Measurements from ENCODE around the gene LDB2.
"Not testable (repeated sequence)": the region's sequence is repeated elsewhere in the genome, so short reads cannot be mapped to it uniquely, and the experiment has no call there.

LDB2 gene

GRCh38 chr4:16655111-16655510 is 243.3 kb downstream of the LDB2 start:
- no peak overlapping the region for H3K9ac ChIP-seq (ENCODE audit: low read length in 2 of 2)
- no peaks in the 10 kb centered on the region for H3K27me3 ChIP-seq (ENCODE audit: control insufficient read depth in 1 of 2, insufficient read depth in 2 of 2, low read length in 2 of 2)
- H3K27ac ChIP-seq (ENCODE audit: low read length): no peak overlapping the region
- no peak overlapping the region for H3K4me3 ChIP-seq (ENCODE audit: low read length in 2 of 2)
- H3K4me1 ChIP-seq (ENCODE audit: control insufficient read depth, insufficient read depth, low read length): peaks cover 3% of the 10 kb centered on the region
- no peaks in the 10 kb centered on the region for H3K36me3 ChIP-seq (ENCODE audit: control insufficient read depth in 2 of 2, insufficient read depth in 2 of 2, low read length in 2 of 2)
- H3K9me3 ChIP-seq (ENCODE audit: control insufficient read depth in 2 of 2, low read length in 2 of 2): no peaks in the 10 kb centered on the region

DNA sequence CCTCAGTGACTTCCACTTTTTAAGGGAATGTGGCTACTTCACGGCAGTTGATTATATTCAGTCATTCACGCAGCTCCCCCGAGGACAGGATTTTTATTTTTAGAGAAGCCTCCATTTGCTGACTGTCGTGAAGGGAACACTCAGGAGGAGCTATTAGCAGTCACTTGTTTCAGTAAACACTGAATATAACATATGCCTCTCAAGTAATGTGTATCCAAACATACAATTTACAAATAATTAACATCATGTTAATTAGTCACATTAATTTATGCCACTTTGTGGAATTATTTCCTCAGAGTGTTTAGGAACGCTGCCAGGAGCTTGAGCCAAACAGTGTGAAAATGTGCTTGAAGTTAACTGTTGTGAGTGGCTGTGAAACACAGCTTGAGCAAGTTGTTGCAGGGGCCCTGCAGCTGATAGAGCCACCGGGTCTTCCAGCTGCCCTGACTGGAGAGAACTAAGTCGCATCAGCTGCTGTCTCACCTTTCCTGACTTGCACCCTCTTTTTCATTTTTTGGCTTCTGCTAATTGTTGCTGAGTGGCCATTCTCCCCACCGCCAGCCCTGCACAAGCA is 245.6 kb downstream of the LDB2 start:
- Histone ChIP-seq H3K4me1 (ENCODE audit: control insufficient read depth, insufficient read depth, low read length) (peaks cover 3% of the 10 kb centered on the region), H3K9ac (ENCODE audit: low read length in 2 of 2) (no peak overlapping the region), H3K4me3 (ENCODE audit: low read length in 2 of 2) (no peak overlapping the region), H3K27ac (ENCODE audit: low read length) (no peak overlapping the region), H3K36me3 (ENCODE audit: control insufficient read depth in 2 of 2, insufficient read depth in 2 of 2, low read length in 2 of 2) (no peaks in the 10 kb centered on the region), H3K9me3 (ENCODE audit: control insufficient read depth in 2 of 2, low read length in 2 of 2) (no peaks in the 10 kb centered on the region), H3K27me3 (ENCODE audit: control insufficient read depth in 1 of 2, insufficient read depth in 2 of 2, low read length in 2 of 2) (no peaks in the 10 kb centered on the region)

DNA sequence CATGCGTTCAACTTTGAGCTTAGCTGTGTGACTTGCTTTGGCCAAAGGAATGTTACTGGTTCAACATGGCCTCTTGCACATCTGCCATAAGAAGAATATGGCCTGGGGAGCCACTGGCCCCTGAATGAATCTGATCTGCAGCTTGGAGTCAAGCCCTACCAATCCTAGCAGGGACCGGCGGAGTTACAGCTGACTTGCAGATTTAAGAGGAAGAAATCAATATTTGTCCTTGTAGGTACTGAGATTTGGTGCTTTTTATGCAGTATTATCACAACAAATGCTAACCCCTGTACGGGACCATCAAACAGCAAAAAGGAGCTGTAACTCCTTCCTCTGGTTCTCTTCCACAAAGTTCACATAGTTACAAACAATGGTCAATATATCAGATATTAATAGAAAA is 252.0 kb downstream of the LDB2 start:
- Histone ChIP-seq H3K9me3 (ENCODE audit: control insufficient read depth in 2 of 2, low read length in 2 of 2) (no peaks in the 10 kb centered on the region), H3K4me1 (ENCODE audit: control insufficient read depth, insufficient read depth, low read length) (no peaks in the 10 kb centered on the region), H3K36me3 (ENCODE audit: control insufficient read depth in 2 of 2, insufficient read depth in 2 of 2, low read length in 2 of 2) (no peaks in the 10 kb centered on the region), H3K9ac (ENCODE audit: low read length in 2 of 2) (no peak overlapping the region), H3K27me3 (ENCODE audit: control insufficient read depth in 1 of 2, insufficient read depth in 2 of 2, low read length in 2 of 2) (no peaks in the 10 kb centered on the region), H3K27ac (ENCODE audit: low read length) (no peak overlapping the region), H3K4me3 (ENCODE audit: low read length in 2 of 2) (no peak overlapping the region)

DNA sequence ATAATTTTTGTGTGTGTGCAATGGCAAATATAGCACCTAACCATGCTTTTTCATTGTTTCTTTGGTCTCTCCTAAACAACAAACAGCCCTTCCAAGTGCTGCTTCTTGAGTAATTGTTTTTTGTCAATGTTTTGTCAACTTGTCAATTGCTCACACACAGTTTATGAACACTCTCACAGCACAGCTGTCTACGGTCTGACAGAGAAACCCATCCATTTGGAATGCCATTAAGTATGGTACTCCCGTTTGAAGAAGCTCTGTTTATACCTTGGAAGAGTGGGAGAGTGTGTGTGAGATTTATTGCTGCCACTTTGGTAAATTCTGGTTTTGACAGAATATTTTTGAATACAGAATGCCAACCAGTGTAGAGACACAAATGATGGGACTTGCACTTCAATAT is 254.6 kb downstream of the LDB2 start:
- Histone ChIP-seq H3K9me3 (ENCODE audit: control insufficient read depth in 2 of 2, low read length in 2 of 2) (no peaks in the 10 kb centered on the region), H3K9ac (ENCODE audit: low read length in 2 of 2) (no peak overlapping the region), H3K27ac (ENCODE audit: low read length) (no peak overlapping the region), H3K4me1 (ENCODE audit: control insufficient read depth, insufficient read depth, low read length) (no peaks in the 10 kb centered on the region), H3K4me3 (ENCODE audit: low read length in 2 of 2) (no peak overlapping the region), H3K27me3 (ENCODE audit: control insufficient read depth in 1 of 2, insufficient read depth in 2 of 2, low read length in 2 of 2) (no peaks in the 10 kb centered on the region), H3K36me3 (ENCODE audit: control insufficient read depth in 2 of 2, insufficient read depth in 2 of 2, low read length in 2 of 2) (no peaks in the 10 kb centered on the region)

DNA sequence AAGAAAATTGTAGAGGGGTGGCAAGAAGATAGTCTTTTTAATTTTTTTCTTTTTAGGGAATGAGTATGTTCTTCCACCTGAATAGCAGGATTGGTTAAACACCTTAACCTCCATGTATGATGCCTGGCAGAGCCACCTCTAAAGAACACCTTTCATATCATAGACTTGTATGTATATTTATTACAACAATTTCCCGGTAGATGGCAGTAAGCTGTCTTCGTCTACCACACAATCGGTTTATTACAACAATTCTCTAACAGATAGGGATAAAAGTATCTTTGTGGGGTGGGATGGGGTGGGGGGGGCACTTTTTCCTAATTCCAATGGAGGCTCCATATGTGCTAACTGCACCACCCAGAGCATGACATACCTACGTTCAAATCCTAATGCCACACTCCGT is 255.5 kb downstream of the LDB2 start:
- no peaks in the 10 kb centered on the region for H3K36me3 ChIP-seq (ENCODE audit: control insufficient read depth in 2 of 2, insufficient read depth in 2 of 2, low read length in 2 of 2)
- H3K4me3 ChIP-seq (ENCODE audit: low read length in 2 of 2): no peak overlapping the region
- H3K4me1 ChIP-seq (ENCODE audit: control insufficient read depth, insufficient read depth, low read length): no peaks in the 10 kb centered on the region
- no peak overlapping the region for H3K9ac ChIP-seq (ENCODE audit: low read length in 2 of 2)
- H3K27me3 ChIP-seq (ENCODE audit: control insufficient read depth in 1 of 2, insufficient read depth in 2 of 2, low read length in 2 of 2): no peaks in the 10 kb centered on the region
- no peaks in the 10 kb centered on the region for H3K9me3 ChIP-seq (ENCODE audit: control insufficient read depth in 2 of 2, low read length in 2 of 2)
- no peak overlapping the region for H3K27ac ChIP-seq (ENCODE audit: low read length)

- Histone ChIP-seq H3K9ac (ENCODE audit: low read length in 2 of 2) (no peak overlapping the region), H3K27ac (ENCODE audit: low read length) (no peak overlapping the region), H3K27me3 (ENCODE audit: control insufficient read depth in 1 of 2, insufficient read depth in 2 of 2, low read length in 2 of 2) (no peaks in the 10 kb centered on the region), H3K36me3 (ENCODE audit: control insufficient read depth in 2 of 2, insufficient read depth in 2 of 2, low read length in 2 of 2) (no peaks in the 10 kb centered on the region), H3K4me3 (ENCODE audit: low read length in 2 of 2) (no peak overlapping the region), H3K9me3 (ENCODE audit: control insufficient read depth in 2 of 2, low read length in 2 of 2) (no peaks in the 10 kb centered on the region), H3K4me1 (ENCODE audit: control insufficient read depth, insufficient read depth, low read length) (no peaks in the 10 kb centered on the region)
Observed at GRCh38 chr4:16641971-16642370, 256.5 kb downstream of the LDB2 start.

DNA sequence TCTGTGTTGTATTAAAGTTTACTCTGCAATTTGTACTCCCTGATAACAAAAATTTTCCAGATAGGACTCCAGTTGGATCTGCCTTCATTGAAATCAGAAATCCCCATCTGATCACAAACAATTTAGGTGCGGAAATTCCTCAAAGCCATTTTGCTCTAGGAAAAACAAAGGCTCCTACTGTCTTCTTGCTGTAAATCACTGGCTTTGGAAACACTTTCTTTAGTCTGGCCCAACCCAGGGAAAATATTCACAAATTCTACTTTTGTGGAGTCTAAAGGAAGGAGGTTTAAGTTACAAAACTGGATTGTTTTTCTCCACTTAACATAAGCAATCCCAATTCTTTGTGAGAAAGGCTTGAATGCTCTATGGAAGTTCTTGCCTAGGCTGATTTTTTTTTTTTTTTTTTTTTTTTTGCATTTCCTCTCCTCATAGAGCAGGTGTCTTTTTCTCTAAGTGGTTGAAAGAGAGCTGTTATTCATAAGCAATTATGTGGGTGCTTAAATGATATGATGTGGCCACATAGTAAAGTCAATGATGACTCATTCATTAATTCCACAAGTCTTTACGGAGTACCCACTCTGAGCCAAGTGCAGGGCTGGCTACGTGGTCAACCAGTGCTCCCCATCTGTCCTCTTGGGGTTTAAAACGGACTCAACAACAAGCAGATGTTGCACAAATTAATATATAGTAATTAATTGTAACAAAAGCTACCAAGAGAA is 261.4 kb downstream of the LDB2 start:
- Histone ChIP-seq H3K4me1 (ENCODE audit: control insufficient read depth, insufficient read depth, low read length) (no peaks in the 10 kb centered on the region), H3K36me3 (ENCODE audit: control insufficient read depth in 2 of 2, insufficient read depth in 2 of 2, low read length in 2 of 2) (no peaks in the 10 kb centered on the region), H3K9ac (ENCODE audit: low read length in 2 of 2) (no peak overlapping the region), H3K9me3 (ENCODE audit: control insufficient read depth in 2 of 2, low read length in 2 of 2) (no peaks in the 10 kb centered on the region), H3K27ac (ENCODE audit: low read length) (no peak overlapping the region), H3K27me3 (ENCODE audit: control insufficient read depth in 1 of 2, insufficient read depth in 2 of 2, low read length in 2 of 2) (no peaks in the 10 kb centered on the region), H3K4me3 (ENCODE audit: low read length in 2 of 2) (no peak overlapping the region)

DNA sequence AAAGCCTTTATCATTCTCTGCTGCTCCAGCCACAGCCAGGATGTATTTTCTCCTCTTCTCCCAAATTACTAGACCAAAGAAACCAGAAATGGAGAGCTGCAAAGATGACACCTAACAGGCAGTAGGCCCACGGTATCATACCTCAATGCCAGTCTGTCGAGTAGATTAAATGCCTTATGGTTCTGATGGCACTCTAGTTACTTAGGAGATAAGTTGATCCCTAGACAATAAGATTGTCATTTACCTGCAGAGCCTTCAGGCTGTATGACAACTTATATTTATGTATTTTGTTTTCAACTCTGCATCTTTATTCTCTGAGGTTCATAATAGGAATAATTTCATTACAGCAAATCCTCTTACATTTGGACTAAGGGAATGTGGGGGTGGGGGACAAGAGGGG is 262.1 kb downstream of the LDB2 start:
- no peaks in the 10 kb centered on the region for H3K9me3 ChIP-seq (ENCODE audit: control insufficient read depth in 2 of 2, low read length in 2 of 2)
- no peak overlapping the region for H3K4me3 ChIP-seq (ENCODE audit: low read length in 2 of 2)
- no peak overlapping the region for H3K9ac ChIP-seq (ENCODE audit: low read length in 2 of 2)
- no peaks in the 10 kb centered on the region for H3K36me3 ChIP-seq (ENCODE audit: control insufficient read depth in 2 of 2, insufficient read depth in 2 of 2, low read length in 2 of 2)
- no peaks in the 10 kb centered on the region for H3K27me3 ChIP-seq (ENCODE audit: control insufficient read depth in 1 of 2, insufficient read depth in 2 of 2, low read length in 2 of 2)
- no peaks in the 10 kb centered on the region for H3K4me1 ChIP-seq (ENCODE audit: control insufficient read depth, insufficient read depth, low read length)
- H3K27ac ChIP-seq (ENCODE audit: low read length): no peak overlapping the region

- not testable (repeated sequence) for H3K27me3 ChIP-seq (ENCODE audit: control insufficient read depth in 1 of 2, insufficient read depth in 2 of 2, low read length in 2 of 2); H3K9ac ChIP-seq (ENCODE audit: low read length in 2 of 2); H3K9me3 ChIP-seq (ENCODE audit: control insufficient read depth in 2 of 2, low read length in 2 of 2); H3K4me1 ChIP-seq (ENCODE audit: control insufficient read depth, insufficient read depth, low read length); H3K27ac ChIP-seq (ENCODE audit: low read length); H3K36me3 ChIP-seq (ENCODE audit: control insufficient read depth in 2 of 2, insufficient read depth in 2 of 2, low read length in 2 of 2); H3K4me3 ChIP-seq (ENCODE audit: low read length in 2 of 2)
Observed at GRCh38 chr4:16629274-16629673, 269.2 kb downstream of the LDB2 start.

DNA sequence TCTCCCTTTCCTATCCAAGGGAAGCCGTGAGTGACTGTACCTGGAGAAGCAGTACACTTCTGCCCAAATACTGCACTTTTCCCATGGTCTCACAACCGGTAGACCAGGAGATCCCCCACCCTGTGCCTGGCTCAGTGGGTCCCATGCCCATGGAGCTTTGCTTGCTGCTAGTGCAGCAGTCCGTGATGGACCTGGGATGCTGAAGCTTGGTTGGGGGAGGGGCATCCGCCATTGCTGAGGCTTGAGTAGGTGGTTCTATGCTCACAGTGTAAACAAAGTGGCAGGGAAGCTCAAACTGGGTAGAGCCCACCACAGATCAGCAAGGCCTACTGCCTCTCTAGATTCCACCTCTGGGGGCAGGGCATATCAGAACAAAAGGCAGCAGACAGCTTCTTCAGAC is 269.6 kb downstream of the LDB2 start:
- not testable (repeated sequence) for H3K27me3 ChIP-seq (ENCODE audit: control insufficient read depth in 1 of 2, insufficient read depth in 2 of 2, low read length in 2 of 2); H3K9me3 ChIP-seq (ENCODE audit: control insufficient read depth in 2 of 2, low read length in 2 of 2); H3K4me3 ChIP-seq (ENCODE audit: low read length in 2 of 2); H3K9ac ChIP-seq (ENCODE audit: low read length in 2 of 2); H3K4me1 ChIP-seq (ENCODE audit: control insufficient read depth, insufficient read depth, low read length); H3K27ac ChIP-seq (ENCODE audit: low read length); H3K36me3 ChIP-seq (ENCODE audit: control insufficient read depth in 2 of 2, insufficient read depth in 2 of 2, low read length in 2 of 2)

DNA sequence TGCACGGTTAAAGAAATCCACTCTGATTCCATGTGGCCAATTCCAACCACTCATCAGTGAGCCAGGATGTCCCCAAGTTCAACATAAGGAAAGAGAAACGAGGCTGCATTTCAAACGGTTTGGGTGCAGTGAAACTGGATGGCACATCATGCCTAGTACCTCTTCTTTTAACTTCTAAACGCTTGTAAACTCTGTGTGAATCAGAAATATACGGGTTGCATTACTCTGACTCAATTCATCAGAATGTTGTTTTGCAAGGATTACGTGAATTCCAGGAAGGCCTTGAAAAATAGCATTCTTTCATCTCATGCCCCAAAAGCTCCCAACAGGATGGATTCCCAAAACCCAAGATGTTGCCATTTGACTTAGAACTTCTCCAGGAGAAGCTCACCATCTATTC is 270.4 kb downstream of the LDB2 start:
- Histone ChIP-seq H3K4me3 (ENCODE audit: low read length in 2 of 2) (no peak overlapping the region), H3K27ac (ENCODE audit: low read length) (no peak overlapping the region)

More for the DNA sequence above, 270.4 kb downstream of the LDB2 start:
- Histone ChIP-seq H3K4me1 (ENCODE audit: control insufficient read depth, insufficient read depth, low read length) (no peaks in the 10 kb centered on the region), H3K36me3 (ENCODE audit: control insufficient read depth in 2 of 2, insufficient read depth in 2 of 2, low read length in 2 of 2) (no peaks in the 10 kb centered on the region), H3K9ac (ENCODE audit: low read length in 2 of 2) (no peak overlapping the region), H3K9me3 (ENCODE audit: control insufficient read depth in 2 of 2, low read length in 2 of 2) (no peaks in the 10 kb centered on the region), H3K27me3 (ENCODE audit: control insufficient read depth in 1 of 2, insufficient read depth in 2 of 2, low read length in 2 of 2) (no peaks in the 10 kb centered on the region)
